ENCODE results near the gene GRID1.
"Not testable (repeated sequence)": the region's sequence is repeated elsewhere in the genome, so short reads cannot be mapped to it uniquely, and the experiment has no call there.

The GRID1 gene

DNA sequence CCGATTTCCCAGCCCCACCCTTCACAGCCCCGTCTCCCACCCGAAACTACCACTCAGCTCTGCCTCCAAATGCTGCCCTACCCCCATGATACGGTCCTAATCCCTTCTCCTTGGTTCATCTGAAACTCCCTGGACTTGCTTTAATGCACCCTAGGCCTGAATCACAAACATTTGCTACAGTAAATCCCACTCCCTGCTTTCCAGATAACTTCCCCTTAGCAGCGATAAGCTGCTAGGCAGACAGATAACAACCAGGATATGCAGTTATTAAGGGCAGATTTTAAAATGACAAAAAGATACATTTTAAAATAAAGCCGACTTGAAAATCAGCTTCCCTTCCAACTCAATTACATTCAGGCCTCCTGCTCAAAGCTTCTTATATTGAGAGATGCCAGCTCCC, 514.7 kb downstream of the GRID1 start:
- no peak for DNase-seq

DNA sequence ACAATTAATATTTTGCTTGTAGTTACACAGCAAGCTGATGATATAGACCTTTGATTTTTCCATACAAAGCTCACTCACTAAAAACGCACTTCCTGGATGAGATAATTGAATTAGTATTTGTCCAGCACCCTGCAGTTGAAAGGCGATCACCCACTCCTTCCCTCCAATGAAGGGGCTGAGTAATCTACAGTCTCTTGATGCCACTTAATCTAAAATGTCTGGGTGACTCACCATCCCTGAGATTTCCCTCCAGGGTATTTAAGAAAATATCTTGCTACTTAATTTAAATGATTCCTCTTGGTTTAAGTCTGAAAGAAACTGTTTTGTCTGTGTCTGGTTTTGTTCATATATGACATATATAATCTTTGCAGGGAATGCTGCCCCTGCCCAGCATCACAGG, 515.3 kb downstream of the GRID1 start:
- DNase-seq: no peak

DNA sequence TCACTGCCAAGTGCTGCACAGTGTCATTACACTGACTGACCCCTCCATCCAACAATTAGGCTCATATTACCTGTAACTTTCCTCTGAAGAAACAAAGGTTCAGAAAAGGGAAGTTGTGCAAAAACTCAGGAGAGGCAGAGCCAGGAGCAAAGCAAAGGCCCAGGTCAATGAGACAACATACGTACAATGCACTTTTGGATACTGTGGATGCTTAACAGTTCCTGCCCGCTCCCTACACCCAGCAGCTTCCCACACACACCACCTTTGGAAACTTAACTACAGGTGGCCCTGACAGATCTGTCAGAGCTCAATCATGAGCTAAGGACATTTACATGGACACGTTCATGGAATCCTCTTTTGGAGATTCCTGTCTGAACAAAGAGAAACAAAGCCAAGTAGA, 515.9 kb downstream of the GRID1 start:
- no peak for DNase-seq

DNA sequence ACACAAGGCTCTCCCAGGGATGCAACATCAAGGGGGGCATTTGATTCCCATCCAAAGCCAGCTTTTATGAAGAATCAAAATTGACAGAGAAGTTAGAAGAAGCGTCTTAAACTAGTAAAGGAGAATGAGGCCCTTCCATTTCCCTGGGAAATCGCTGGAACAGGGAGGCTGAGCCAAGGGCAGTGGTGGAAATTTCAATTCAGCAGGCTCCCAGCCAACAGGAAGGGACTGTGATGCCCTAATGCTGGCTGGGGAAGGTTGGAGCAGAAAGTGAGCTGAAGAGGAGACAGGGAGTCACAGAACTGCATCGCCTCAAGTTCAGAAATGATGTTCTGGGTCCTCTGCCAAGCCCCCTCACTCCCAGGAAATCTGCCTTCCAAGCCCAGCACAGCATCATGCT, 517.3 kb downstream of the GRID1 start:
- DNase-seq: no peak

DNA sequence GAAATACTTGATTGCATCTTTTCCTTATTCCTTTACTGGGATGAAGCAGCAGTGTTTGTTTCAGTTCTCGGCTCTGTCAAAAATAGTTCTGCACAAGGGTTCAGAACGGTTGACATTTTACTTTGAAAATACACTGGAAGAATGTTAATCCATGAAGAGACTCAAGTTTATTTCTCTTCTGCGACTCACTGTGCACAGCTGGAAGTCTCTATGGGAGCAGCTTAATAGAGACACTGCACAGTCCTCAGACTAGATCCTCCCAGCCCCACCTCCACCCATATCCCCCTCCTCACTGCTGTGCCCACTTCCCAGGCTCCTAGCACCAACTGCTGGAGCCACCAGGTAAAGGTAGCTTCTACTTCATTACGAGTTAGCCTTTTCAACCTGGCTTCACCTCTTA, 517.8 kb downstream of the GRID1 start:
- DNase-seq: no peak

DNA sequence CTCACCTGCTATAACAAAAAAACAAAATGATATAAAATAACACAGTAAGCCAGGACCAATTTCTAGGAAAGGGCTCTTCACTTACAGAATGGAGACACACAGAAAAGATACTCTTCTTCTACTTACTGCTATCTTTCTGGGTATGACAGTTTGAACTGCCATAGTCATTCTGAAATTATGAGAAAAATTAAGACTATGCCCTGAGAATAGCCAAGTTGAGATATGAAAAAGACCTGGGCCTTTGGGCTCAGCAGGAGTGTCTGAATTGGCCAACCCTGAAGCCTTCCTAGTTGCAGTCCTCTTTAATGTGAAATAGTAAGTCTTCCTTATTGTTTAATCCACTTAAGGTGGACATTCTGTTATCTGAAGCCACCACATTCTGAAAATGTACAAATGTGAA, 519.5 kb downstream of the GRID1 start:
- no peak for DNase-seq

DNA sequence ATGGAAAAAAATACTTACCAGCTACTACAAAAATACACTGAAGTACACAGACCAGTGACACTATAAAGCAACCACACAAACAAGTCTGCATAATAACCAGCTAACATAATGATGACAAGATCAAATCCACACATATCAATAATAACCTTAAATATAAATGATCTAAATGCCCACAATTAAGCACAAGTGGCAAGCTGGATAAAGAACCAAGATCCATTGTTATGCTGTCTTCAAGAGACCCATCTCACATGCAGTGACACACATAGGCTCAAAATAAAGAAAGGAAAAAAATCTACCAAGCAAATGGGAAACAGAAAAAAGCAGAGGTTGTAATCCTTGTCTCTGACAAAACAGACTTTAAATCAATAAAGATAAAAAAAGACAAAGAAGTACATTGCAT, 527.9 kb downstream of the GRID1 start:
- not testable (repeated sequence) for DNase-seq

DNA sequence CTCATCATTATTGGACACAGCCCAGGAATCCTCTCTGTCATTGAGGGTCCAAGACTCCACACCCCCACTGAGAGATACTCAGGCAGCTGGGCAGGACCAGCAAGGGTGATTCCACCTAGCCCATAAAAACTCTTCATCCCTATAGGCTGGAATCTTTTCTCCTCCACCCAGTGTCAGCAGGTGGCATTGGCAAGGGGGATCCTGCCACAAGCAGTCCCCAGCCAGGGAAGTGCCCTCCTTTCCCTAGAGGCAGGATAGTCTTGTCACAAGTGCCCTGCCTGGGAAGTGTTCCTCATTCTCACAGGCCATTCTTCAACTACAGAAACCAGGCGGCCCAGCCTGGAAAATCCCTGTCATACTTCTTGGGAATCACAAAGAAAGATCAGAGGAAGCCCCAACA, 533.6 kb downstream of the GRID1 start:
- DNase-seq: no peak

DNA sequence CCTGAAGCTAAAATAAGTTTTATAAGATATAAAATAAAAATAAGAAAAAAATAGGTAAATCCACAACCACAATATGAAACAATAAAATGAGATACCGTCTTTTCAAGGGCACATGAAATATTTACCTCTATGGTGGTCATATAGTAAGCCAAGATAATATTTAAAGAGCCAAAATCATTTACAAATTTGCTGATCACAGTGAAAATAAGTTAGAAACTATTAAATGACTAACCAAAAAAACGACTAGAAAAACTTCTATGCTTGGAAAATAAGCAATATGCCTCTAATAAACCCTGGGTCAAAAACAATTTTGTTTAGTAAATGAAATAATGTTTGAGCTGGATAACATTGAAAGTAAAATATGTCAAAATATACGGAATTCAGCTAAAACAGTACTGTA, 535.2 kb downstream of the GRID1 start:
- no peak for DNase-seq

DNA sequence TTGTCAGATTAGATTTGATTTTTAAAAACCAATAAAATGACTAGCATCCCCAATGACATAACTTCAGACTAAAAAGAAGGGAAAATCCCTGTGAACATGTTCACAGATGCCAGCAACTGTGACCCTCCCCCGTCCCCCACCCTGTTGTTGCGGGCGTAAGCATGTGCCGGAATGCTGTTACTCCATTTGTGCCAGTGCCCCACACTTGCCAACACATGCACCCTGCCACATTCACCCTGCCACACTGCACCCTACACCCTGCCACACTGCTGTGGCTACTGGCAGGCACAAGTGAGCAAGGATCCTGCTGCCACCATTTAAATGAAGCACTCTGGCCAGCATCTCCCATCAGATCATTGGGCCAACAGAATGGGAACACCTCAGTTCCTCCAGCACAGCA, 540.2 kb downstream of the GRID1 start:
- no peak for DNase-seq

DNA sequence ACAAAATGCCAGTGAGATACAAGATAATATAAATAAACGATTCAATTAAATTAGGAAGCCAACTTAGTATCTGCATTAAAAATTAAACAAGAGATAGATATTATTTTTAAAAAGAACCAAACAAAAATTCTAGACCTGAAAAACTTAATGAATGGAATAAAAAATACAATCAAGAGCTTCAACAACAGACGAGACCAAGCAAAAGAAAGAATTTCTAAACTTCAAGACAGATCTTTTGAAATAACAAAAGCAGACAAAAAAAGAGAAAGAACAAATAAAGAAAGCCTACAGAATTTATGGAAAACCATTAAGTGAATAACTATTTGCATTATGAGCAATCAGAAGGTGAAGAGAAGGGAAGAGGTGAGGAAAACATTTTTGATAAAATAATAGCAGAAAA, 555.2 kb downstream of the GRID1 start:
- DNase-seq: no peak

DNA sequence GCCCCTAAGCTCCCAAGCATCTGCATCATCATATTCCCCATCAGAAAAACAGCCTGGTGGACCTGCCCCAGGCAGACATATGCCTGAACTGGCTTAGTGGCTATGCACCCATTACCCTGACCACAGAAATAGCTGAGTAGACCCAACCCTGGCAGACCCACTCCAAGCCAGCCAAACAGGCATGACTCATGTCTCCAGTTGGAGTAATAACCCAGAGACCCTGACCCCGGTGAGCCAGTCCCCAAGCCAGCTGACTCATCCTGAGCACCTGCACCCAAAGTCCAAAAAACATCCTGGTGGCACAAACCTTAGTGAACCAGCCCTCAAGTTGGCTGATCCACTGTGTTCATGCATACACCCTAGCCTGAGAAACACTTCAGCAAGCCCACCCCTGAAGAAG, 555.9 kb downstream of the GRID1 start:
- DNase-seq: no peak

DNA sequence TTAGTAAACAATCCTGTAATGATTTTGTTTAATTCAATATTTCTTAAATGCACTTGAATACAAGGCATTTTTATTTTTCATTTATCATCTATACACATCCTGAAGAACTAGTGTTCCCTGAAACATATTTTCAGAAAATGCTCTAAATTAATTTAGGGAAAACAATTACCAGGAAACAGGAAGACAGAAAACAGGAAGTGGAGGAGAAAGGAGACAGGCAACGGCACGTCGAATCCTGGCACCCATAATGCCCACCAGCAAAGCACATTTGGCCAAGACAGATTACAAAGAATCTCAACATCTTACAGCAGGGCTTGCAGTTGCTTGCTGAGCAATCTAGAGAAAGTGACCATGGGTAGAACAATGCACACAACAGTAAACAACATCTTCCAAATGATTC, 571.1 kb downstream of the GRID1 start:
- no peak for DNase-seq

DNA sequence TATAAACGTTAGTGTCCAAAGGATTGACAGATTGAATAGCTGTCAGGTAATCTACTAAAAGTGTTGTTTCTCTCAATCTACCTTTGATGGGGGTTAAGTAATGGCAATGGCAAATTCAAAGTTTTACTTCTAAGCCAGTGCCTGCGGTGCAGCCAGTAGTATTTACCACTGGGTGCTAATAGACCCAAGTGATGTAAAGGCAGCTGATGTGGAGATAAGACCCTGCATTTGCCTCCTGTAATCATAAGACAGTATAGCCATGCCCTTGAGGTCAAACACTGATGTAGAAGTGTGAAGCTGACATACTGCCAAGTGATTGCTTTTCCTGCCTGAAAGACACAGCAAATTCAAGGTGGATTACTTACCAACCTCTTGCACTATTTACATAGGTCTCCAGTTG, 572.0 kb downstream of the GRID1 start:
- DNase-seq: no peak

DNA sequence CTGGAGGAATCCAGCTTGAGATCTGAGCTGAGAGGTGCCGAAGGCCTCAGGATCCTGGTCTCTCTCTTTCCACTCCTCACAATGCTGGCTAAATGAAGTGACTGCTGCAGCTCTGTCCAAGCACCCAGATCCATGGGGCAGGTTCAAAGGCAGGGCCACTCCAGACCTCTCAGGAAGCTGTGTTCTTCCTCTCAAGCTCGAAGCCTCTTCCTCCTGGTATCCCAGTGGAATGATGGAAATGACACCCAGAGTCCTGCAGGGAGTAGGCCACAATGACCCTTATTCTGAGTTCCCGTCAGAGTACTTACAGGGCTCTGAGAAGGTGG, 574.1 kb downstream of the GRID1 start:
- no peak for DNase-seq

DNA sequence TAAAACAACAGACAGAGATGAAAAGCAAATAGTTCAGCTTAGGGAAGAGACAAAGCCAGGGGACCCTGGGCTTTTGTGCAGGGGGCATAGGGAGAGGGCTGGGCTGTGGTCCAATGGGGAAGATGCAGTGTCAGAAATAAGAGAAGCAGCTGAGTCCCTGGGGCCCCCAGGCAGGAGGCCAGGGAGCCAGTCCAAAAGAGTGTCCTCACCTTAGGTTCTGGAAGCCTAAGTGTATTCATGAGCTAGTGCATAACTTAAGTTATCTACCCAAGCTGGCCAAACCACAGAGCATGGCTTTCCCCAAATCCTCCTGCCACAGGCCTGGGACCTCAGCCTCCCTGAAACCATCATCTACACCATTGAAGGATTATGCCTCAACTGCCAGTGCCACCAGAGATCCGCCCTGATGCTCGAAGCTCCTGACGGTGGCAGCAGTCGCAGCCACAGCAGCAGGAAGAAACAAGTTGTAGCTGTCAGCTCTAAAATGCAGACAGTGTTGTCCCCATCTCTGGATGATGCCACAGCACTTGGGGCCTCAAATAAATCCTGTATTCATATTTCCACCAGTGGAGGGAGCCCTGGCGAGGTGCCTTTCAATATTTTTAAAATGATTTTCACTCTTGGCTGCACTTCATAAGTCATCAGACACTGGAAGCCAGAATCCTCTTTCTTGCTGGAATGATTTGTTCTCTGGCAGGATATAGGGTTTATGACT, 574.6 kb downstream of the GRID1 start:
- DNase-seq: no peak

DNA sequence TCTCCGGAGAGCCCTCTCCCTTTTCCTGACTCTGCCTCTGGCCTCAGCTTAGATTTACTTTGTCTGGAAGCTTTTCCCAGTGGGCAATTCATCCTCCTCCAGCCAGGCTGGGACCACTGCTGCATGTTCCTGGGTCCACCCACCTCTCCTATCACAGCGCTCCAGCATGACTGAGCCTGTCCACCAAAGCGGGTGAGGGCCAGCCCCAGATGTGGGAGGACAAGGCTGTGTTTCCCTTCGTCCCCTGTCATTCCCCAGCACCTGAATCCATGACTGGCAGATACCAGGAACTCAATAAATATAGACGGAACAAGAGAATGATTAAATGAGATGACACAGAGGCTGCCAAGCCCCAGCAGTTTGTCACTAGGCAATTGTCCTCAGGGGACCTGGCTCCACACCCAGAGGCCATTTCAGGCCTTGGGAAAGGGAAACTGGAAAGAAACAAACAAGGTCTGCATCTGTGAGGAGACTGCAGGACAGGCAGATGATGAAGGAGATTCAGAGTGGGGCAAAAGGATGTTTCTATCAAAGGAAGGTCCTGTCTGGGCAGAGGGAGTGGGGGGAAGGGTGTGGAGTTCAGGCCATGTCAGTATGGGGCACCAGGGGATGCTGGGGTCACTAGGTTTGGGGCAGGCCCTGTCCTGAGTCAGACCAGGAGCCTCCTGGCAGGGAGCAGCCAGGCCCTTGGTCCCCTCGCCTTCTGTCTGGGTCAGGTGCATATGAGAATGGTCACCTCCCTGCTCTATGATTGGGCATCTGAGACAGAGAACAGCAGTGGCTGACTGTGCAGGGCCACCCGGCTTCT, 576.4 kb downstream of the GRID1 start:
- DNase-seq: no peak

DNA sequence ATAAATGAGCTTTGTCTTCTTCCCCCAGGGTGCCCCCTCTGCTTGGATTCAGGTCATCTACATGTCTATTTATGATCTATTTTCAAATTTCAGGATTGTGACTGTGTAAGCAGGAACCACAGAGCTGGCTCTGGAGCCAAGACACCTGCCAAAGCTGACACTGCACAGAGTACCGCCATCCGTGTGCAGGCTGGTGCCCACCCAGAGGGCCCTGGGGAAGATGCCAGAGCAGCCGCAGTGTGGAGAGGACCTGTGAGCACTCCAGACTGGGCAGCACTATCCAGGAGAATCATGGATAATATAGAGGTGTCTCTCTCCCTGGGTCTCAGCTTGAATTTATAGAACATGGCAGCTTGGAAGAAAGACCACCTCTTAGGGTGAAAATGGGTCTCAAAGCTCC, 577.5 kb downstream of the GRID1 start:
- DNase-seq: no peak

DNA sequence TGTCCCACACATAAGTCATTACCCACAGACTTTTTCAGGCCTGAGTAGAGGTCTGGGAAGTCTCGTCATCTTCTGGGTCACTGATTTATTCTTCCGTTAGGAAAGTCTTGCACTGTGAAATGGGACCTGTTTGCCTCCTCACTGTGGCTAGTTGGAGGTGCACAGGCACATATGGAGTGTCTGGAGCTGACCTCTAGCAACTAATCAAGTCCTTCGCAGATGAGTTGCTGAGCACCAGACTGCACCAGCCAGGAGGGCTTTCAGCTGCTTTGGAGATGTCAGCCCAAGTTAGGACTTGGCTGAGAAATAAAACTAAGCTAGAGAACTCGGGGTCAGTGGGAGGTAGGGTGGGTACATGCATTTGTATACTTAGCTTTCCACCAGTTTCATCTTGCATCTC, 578.0 kb downstream of the GRID1 start:
- DNase-seq: no peak

DNA sequence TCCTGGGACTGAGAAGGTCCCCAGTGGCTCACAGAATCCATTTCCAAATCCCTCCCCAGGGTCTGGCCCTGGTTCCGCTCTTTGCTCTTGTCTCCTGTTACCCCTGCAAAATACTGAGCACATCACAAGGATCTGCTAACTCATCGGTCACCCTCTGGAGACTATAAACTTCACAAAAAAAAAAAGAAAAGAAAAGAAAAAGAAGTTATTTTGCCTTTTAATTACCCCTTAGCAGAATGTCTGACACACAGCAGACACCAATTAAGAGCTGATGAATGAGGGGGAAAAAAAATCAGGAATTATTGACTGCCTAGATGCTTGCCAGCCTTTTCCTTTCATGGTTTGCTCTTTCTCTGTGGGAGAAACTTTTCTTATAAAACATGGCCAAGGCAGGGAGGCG, 578.7 kb downstream of the GRID1 start:
- no peak for DNase-seq

DNA sequence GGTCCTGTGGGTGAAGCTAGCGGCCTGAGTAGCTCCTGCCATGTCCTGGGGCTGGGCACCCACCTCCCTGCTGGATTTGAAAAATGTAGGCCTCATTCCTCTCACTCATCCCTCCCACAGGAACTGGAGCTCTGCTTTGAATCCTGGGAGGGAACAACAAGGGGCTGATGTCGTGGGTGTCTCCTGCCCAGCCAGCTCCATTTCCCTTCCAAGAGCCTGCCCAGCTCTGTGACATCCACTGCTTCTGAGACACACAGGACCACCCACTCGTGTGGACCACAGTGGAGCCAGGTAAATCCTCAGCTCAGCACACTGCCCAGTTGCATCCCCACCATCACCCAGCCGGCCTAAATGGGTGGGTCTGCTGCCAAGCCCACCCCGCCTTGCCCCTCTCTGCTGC, 579.2 kb downstream of the GRID1 start:
- no peak for DNase-seq

DNA sequence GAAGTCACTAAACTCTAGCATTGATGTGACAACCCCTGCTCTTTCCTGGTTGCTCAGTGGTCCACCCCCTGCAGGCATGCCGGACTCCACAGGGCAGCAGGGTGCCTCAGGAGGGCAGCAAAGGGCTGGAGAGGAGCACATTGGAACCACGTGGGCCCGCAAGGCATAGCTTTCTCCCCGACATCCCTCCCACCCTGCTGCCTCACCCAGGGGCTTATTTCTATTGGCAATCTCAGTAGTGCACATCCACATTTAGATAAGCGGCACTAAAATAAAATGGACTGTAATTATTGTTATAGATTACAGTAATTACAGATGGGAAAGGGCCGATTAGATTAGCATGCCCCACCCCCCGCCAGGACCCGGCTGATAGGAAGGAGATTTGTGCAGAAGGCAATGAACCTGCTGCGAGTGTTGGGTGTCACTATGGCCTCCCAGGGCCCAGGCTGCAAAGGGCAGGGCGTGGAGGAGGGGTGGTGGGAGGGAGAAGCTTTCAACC, 580.1 kb downstream of the GRID1 start:
- no peak for DNase-seq

DNA sequence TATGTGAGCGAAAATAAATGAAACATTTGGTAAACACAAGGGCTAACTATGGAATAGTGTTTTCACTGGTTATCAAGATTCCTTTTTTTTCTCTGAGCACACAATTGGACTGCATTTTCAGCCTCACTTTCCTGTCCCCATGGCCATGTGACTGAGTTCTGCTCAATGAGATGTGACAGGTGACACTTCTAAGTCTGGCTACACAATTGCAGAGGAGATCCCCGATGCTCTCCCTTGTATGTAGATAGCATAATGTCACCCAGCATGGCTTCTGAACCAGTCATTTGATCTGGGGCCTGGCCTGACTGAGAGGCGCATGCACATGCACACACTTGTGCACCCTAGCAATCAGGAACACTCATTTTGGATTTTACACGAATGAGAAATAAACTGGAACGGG, 581.8 kb downstream of the GRID1 start:
- no peak for DNase-seq

DNA sequence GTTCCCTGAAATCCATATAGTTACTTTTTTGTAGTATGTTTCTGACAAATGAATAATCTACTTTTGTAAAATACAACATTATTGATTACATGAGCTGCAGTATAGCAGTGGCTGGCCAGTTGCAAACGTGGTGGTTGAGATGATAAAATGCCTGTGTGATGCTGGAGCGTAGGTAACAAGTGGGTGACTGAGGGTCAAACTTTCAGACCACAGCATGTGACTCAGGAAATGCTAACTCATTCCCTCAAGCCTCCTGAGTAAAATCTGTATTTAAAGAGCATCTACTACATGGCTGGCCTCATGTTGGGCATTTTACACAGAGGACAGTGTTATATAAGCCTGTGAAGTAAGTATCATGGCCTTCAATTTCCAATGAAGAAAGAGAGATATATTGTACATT, 585.2 kb downstream of the GRID1 start:
- DNase-seq: no peak

DNA sequence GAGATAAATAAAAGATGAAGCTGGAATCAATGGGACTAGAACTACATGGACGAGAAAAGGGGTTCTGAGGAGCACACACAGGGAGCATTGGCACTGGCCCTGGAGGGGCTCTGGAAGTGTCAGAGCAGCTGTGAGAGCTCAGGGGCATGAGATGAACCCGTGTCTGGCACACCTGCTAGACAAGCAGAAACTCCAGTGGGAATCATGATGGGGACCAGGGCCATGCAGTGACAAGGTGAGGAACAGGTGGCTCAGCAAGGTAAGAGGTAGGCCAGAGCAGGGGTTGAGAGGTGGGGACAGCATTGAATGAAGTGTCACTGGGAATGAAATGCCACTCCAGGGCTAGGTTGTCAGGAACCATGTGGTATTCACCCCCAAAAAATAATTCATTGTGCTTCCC, 588.5 kb downstream of the GRID1 start:
- DNase-seq: no peak
